HepG2 (cell line): ENCODE results near the gene SLC17A9. TPM values are rescaled to one million over a fixed set of nuclear protein-coding genes. Genes with fewer than 3 reads are reported as not detected.

Experiments used
- AKNA ChIP-seq: sonication (generic); formaldehyde crosslinking; IDR thresholded peaks from 2 replicates; pipeline ENCODE4 v1.4.0; 2020; ENCODE audit warnings: missing genetic modification reagents, borderline replicate concordance
- GMEB2 ChIP-seq: IDR thresholded peaks from 2 replicates; pipeline ENCODE4 v1.6.1; 2016; ENCODE audit warnings: missing biosample characterization, missing genetic modification reagents, low read depth
- KLF13 ChIP-seq: sonication (generic); formaldehyde crosslinking; IDR thresholded peaks from 2 replicates; pipeline ENCODE4 v1.4.0; 2020; ENCODE audit warnings: mild to moderate bottlenecking, missing genetic modification reagents
- KLF15 ChIP-seq: sonication (generic); formaldehyde crosslinking; IDR thresholded peaks from 2 replicates; pipeline ENCODE4 v1.8.1; 2023; ENCODE audit warnings: borderline replicate concordance, mild to moderate bottlenecking, inconsistent platforms, missing genetic modification reagents, mixed read lengths
- MTF2 ChIP-seq: sonication (generic); formaldehyde crosslinking; IDR thresholded peaks from 2 replicates; pipeline ENCODE4 v1.5.0; 2020; ENCODE audit warnings: missing genetic modification reagents, borderline replicate concordance
- PCBP1 ChIP-seq: fragments of 200-400 bp; formaldehyde crosslinking; IDR thresholded peaks from 2 replicates; pipeline ENCODE4 v1.6.1; 2017; ENCODE audit warnings: mild to moderate bottlenecking, low read depth, low read length, borderline replicate concordance
- RAD51 ChIP-seq: fragments of 450-650 bp; IDR thresholded peaks from 2 replicates; pipeline ENCODE4 v1.6.1; 2016; ENCODE audit warnings: borderline replicate concordance
- REST ChIP-seq, 2 experiments: IDR thresholded peaks; 2 replicates each; pipeline ENCODE4 v1.6.1; 2011 to 2012; ENCODE audit warnings: low read length in 2 of 2, borderline replicate concordance in 1 of 2, low read depth in 1 of 2, mild to moderate bottlenecking in 1 of 2, moderate library complexity in 1 of 2
- SIX1 ChIP-seq: sonication (generic); formaldehyde crosslinking; IDR thresholded peaks from 2 replicates; pipeline ENCODE4 v1.4.0; 2020; ENCODE audit warnings: missing genetic modification reagents, borderline replicate concordance
- SP2 ChIP-seq: sonication (generic); formaldehyde crosslinking; IDR thresholded peaks from 2 replicates; pipeline ENCODE4 v1.5.1; 2020; ENCODE audit warnings: mild to moderate bottlenecking, missing genetic modification reagents
- SYNCRIP ChIP-seq: fragments of 200-400 bp; formaldehyde crosslinking; IDR thresholded peaks from 2 replicates; pipeline ENCODE4 v1.6.1; 2018; ENCODE audit warnings: mild to moderate bottlenecking, low read depth, low read length; ENCODE audit not compliant: insufficient read depth
- ZC3H4 ChIP-seq: sonication (generic); formaldehyde crosslinking; IDR thresholded peaks from 2 replicates; pipeline ENCODE4 v1.4.0; 2020; ENCODE audit warnings: missing genetic modification reagents, borderline replicate concordance
- ZFP36L1 ChIP-seq: sonication (generic); formaldehyde crosslinking; IDR thresholded peaks from 2 replicates; pipeline ENCODE4 v1.8.0; 2022; ENCODE audit warnings: mild to moderate bottlenecking, missing genetic modification reagents, moderate library complexity
- ZNF24 ChIP-seq: fragments of 450-650 bp; IDR thresholded peaks from 2 replicates; pipeline ENCODE4 v1.6.1; 2017; ENCODE audit warnings: antibody characterized with exemption, mild to moderate bottlenecking
- ZNF674 ChIP-seq: sonication (generic); formaldehyde crosslinking; IDR thresholded peaks from 2 replicates; pipeline ENCODE4 v1.5.0; 2020; ENCODE audit warnings: low read depth, mild to moderate bottlenecking, missing genetic modification reagents
- ZNF75D ChIP-seq: sonication (generic); formaldehyde crosslinking; IDR thresholded peaks from 2 replicates; pipeline ENCODE4 v1.8.1; 2023; ENCODE audit warnings: missing genetic modification reagents, mild to moderate bottlenecking, borderline replicate concordance
- ZNF781 ChIP-seq: sonication (generic); formaldehyde crosslinking; IDR thresholded peaks from 2 replicates; pipeline ENCODE4 v1.5.1; 2020; ENCODE audit warnings: borderline replicate concordance, mild to moderate bottlenecking, missing genetic modification reagents; ENCODE audit errors: not compliant biosample characterization
- ZNF790 ChIP-seq: sonication (generic); formaldehyde crosslinking; IDR thresholded peaks from 2 replicates; pipeline ENCODE4 v1.8.0; 2022; ENCODE audit warnings: missing genetic modification reagents, mild to moderate bottlenecking, borderline replicate concordance
- polyA plus RNA-seq, 8 experiments: library from polyadenylated mRNA; depleted of rRNA in 3 of 8; stranded (reverse) in 7 of 8; unstranded in 1 of 8; fragments of >200 nt; fragmentation: Illumina TruSeq in 4 of 8; extraction: Trizol in 4 of 8; gene quantifications; 2 replicates each; pipeline versions ENCODE4 v1.2.1 to v1.2.3, GENCODE V29; 2011 to 2016; ENCODE audit warnings: low read depth in 4 of 8, missing spikeins in 1 of 8, mixed read lengths in 1 of 8; ENCODE audit not compliant: insufficient read depth in 1 of 8
- total RNA-seq, 5 experiments: library from RNA; depleted of rRNA; stranded (reverse); fragments of >200 nt; fragmentation: Illumina TruSeq; extraction: Trizol; gene quantifications; 2 replicates each; pipeline ENCODE4 v1.2.3, GENCODE V29; 2016; ENCODE audit warnings: low read depth in 1 of 5

Gene SLC17A9
- total and polyA plus RNA-seq, 2 of the 13 experiments (the other 11 are each of a cell fraction or from before 2014, with no cell fraction given): 110 to 191 TPM

- TF ChIP-seq ZNF790 (CRISPR knock-in tag) (no peak), KLF15 (CRISPR knock-in tag) (peak; percentile 26; the same call in 1 of the 2 replicates), PCBP1 (no peak), GMEB2 (no peak), KLF13 (CRISPR knock-in tag) (no peak), SIX1 (CRISPR knock-in tag) (no peak), MTF2 (no peak), ZNF24 (no peak), ZFP36L1 (CRISPR knock-in tag) (no peak), ZC3H4 (CRISPR knock-in tag) (0 out of 2 replicates have a peak, but pooled peaks have one; percentile 56), ZNF781 (CRISPR knock-in tag) (peak; percentile 11), REST (IDR thresholded peaks at IDR 0.05; ENCODE audit: borderline replicate concordance in 1 of 2, low read depth in 1 of 2, low read length in 2 of 2) (no peak), ZNF674 (no peak), AKNA (CRISPR knock-in tag) (peak; percentile 64; the same call in 1 of the 2 replicates), ZNF75D (CRISPR knock-in tag) (no peak), SYNCRIP (no peak), SP2 (CRISPR knock-in tag) (0 out of 2 replicates have a peak, but pooled peaks have one; percentile 2), RAD51 (no peak)
These were observed 14.2 kb upstream of the SLC17A9 start, which contains the start of gene GID8 (continued) for GRCh38 chr20:62938105-62938888.
